Ovary (tissue), 3 donors: ENCODE results near the gene SLC31A1.

Experiments
- EP300 ChIP-seq: sonication (generic); formaldehyde crosslinking; IDR thresholded peaks from one replicate; pipeline ENCODE4 v1.6.1; 2017; ENCODE audit warnings: antibody characterized with exemption
- POLR2A ChIP-seq: fragments of 450-650 bp; IDR thresholded peaks from one replicate; pipeline ENCODE4 v1.6.1; 2017; ENCODE audit warnings: antibody characterized with exemption, mild to moderate bottlenecking, moderate library complexity
- TF ChIP-seq, protein P1 (sequence below), 3 donors: fragments of 450-650 bp in 2 of 3; fragments of 200-600 bp in 1 of 3; IDR thresholded peaks; one replicate each; pipeline versions ENCODE4 v1.5.1 to v1.8.0; 2016 to 2022; ENCODE audit warnings: antibody characterized with exemption in 3 of 3, mild to moderate bottlenecking in 1 of 3
- donor health status: DM: no; HTN: no; CAD: no.

DNA sequence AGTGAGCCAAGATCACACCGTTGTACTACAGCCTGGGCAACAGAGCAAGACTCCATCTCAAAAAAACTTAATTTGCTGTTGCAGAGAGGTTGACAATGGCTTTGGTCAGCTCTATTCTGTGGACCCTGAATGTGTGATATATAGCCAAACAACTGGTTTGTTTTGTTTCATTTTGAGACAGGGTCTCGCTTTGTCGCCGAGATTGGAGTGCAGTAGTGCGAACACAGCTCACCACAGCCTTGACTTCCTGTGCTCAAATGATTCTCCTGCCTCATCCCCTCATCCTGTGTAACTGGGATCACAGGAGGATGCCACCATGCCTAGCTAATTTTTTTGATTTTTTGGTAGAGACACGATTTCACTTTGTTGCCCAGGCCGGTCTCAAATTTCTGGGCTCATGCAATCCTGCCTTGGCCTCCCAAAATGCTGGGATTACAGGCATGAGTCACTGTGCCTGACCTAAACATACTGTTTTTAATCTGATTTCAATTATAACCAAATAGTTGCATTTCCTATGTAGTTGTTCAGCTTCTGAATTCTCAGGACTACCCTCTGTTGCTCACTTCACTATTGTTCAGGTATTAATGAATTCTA, 72.0 kb downstream of the SLC31A1 start:
- TF ChIP-seq, protein P1, sequence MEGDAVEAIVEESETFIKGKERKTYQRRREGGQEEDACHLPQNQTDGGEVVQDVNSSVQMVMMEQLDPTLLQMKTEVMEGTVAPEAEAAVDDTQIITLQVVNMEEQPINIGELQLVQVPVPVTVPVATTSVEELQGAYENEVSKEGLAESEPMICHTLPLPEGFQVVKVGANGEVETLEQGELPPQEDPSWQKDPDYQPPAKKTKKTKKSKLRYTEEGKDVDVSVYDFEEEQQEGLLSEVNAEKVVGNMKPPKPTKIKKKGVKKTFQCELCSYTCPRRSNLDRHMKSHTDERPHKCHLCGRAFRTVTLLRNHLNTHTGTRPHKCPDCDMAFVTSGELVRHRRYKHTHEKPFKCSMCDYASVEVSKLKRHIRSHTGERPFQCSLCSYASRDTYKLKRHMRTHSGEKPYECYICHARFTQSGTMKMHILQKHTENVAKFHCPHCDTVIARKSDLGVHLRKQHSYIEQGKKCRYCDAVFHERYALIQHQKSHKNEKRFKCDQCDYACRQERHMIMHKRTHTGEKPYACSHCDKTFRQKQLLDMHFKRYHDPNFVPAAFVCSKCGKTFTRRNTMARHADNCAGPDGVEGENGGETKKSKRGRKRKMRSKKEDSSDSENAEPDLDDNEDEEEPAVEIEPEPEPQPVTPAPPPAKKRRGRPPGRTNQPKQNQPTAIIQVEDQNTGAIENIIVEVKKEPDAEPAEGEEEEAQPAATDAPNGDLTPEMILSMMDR (IDR thresholded peaks at IDR 0.05): no peak
- TF ChIP-seq POLR2A: no peak
- no peak for TF ChIP-seq EP300
